NCI-H774 (cell line): ENCODE measurements around the gene PACRG.
"Not testable (repeated sequence)": the region's sequence is repeated elsewhere in the genome, so short reads cannot be mapped to it uniquely, and the experiment has no call there.

Experiments used
- DNase-seq: peaks from one replicate; lab custom pipeline; 2025; lab: John Stamatoyannopoulos, UW

PACRG gene

GRCh38 chr6:163314791-163315470 lies 587.2 kb downstream of the PACRG start:
- no peak for DNase-seq

- not testable (repeated sequence) for DNase-seq
Observed at GRCh38 chr6:163316866-163317495, 589.2 kb downstream of the PACRG start.

GRCh38 chr6:163318071-163318786 lies 590.5 kb downstream of the PACRG start:
- no peak for DNase-seq

- no peak for DNase-seq
Observed at GRCh38 chr6:163319609-163320366, 592.0 kb downstream of the PACRG start.

GRCh38 chr6:163320402-163320801 lies 592.6 kb downstream of the PACRG start:
- no peak for DNase-seq

GRCh38 chr6:163320804-163321203 lies 593.0 kb downstream of the PACRG start:
- no peak for DNase-seq

- DNase-seq, result no peak
Observed at GRCh38 chr6:163321717-163322116, 593.9 kb downstream of the PACRG start.

- DNase-seq, result no peak
Observed at GRCh38 chr6:163323274-163323673, 595.5 kb downstream of the PACRG start.

GRCh38 chr6:163323705-163324104 lies 595.9 kb downstream of the PACRG start:
- no peak for DNase-seq

- no peak for DNase-seq
Observed at GRCh38 chr6:163324326-163324687, 596.5 kb downstream of the PACRG start.

- DNase-seq, result no peak
Observed at GRCh38 chr6:163324688-163325389, 597.1 kb downstream of the PACRG start.

- no peak for DNase-seq
Observed at GRCh38 chr6:163325390-163325784, 597.6 kb downstream of the PACRG start.

GRCh38 chr6:163327165-163327880 lies 599.5 kb downstream of the PACRG start:
- no peak for DNase-seq

- DNase-seq, result no peak
Observed at GRCh38 chr6:163327921-163328320, 600.1 kb downstream of the PACRG start.

GRCh38 chr6:163328411-163328810 lies 600.6 kb downstream of the PACRG start:
- DNase-seq, result no peak

- DNase-seq, result no peak
Observed at GRCh38 chr6:163329991-163330390, 602.2 kb downstream of the PACRG start.

GRCh38 chr6:163331245-163331644 lies 603.5 kb downstream of the PACRG start:
- DNase-seq, result no peak

- DNase-seq, result no peak
Observed at GRCh38 chr6:163332575-163332974, 604.8 kb downstream of the PACRG start.

- no peak for DNase-seq
Observed at GRCh38 chr6:163333038-163333437, 605.3 kb downstream of the PACRG start.

GRCh38 chr6:163333701-163334663 lies 606.2 kb downstream of the PACRG start:
- DNase-seq, result no peak
